Measurements from ENCODE around the gene WBP1L. TPM values are rescaled to one million over a fixed set of nuclear protein-coding genes. Genes with fewer than 3 reads are reported as not detected.
"Not testable (repeated sequence)": the region's sequence is repeated elsewhere in the genome, so short reads cannot be mapped to it uniquely, and the experiment has no call there.

Gene WBP1L
- total RNA-seq, 1 donor from 2014 or later: 29.6 TPM

GRCh38 chr10:102738692-102739121 lies 5.0 kb upstream of the WBP1L start:
- Mint-ChIP-seq H3K4me3 (ENCODE audit: unreplicated experiment) (no peak overlapping the region), H3K9me3 (ENCODE audit: unreplicated experiment) (peaks cover 2% of the 10 kb centered on the region), H3K27ac (ENCODE audit: unreplicated experiment) (no peak overlapping the region), H3K36me3 (ENCODE audit: unreplicated experiment) (no peaks in the 10 kb centered on the region), H3K27me3 (ENCODE audit: unreplicated experiment) (peaks cover 6% of the 10 kb centered on the region), H3K4me1 (ENCODE audit: low read depth, unreplicated experiment) (no peaks in the 10 kb centered on the region)
- DNase-seq: no peak
- TF ChIP-seq, protein P1, sequence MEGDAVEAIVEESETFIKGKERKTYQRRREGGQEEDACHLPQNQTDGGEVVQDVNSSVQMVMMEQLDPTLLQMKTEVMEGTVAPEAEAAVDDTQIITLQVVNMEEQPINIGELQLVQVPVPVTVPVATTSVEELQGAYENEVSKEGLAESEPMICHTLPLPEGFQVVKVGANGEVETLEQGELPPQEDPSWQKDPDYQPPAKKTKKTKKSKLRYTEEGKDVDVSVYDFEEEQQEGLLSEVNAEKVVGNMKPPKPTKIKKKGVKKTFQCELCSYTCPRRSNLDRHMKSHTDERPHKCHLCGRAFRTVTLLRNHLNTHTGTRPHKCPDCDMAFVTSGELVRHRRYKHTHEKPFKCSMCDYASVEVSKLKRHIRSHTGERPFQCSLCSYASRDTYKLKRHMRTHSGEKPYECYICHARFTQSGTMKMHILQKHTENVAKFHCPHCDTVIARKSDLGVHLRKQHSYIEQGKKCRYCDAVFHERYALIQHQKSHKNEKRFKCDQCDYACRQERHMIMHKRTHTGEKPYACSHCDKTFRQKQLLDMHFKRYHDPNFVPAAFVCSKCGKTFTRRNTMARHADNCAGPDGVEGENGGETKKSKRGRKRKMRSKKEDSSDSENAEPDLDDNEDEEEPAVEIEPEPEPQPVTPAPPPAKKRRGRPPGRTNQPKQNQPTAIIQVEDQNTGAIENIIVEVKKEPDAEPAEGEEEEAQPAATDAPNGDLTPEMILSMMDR (IDR thresholded peaks at IDR 0.05; ENCODE audit: partially characterized antibody, unreplicated experiment): no peak

DNA sequence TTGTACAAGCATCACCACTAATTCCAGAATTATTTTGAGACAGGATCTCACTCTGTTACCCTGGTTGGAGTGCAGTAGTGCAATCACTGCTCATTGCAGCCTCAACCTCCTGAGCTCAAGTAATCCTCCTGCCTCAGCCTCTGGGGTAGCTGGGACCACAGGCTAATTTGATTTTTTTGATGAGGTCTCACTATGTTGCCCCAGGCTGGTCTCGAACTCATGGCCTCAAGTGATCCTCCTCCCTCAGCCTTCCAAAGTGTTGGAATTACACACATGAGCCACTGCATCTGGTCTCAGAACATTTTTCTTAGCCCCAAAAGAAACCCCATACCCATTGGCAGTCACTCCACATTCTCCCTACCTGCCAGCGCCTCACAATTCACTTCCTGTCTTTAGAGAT lies 3.5 kb upstream of the WBP1L start:
- H3K36me3 Mint-ChIP-seq (ENCODE audit: unreplicated experiment): no peaks in the 10 kb centered on the region
- H3K4me3 Mint-ChIP-seq (ENCODE audit: unreplicated experiment): no peak overlapping the region
- peaks cover 4% of the 10 kb centered on the region for H3K9me3 Mint-ChIP-seq (ENCODE audit: unreplicated experiment)
- peaks cover 9% of the 10 kb centered on the region for H3K4me1 Mint-ChIP-seq (ENCODE audit: low read depth, unreplicated experiment)
- no peak for DNase-seq
- TF ChIP-seq, protein P1 (IDR thresholded peaks at IDR 0.05; ENCODE audit: partially characterized antibody, unreplicated experiment): no peak
- peaks cover 6% of the 10 kb centered on the region for H3K27me3 Mint-ChIP-seq (ENCODE audit: unreplicated experiment)
- H3K27ac Mint-ChIP-seq (ENCODE audit: unreplicated experiment): no peak overlapping the region

DNA sequence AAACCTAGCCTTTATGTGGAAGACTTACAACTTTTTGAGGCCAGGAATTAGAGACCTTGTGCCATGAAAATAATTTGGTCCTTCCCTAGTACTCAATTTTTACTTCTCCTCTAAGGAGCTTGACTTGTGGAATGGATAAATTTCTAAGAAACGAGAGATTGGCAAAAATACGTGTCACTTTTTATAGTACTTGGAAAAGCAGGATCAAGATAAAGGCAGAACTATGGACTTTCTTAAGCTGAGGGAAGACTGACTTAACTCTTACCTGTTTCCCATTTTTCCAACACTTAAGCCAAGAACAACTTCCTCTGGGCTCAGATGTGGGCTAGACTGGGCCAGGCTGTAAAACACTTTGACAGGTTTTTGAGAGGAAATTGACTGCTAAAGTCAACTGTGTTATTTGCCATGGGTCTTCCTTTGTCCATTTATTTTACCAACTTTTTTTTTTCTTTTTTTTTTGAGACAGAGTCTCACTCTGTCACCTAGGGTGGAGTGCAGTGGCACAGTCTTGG lies 2.0 kb upstream of the WBP1L start:
- Mint-ChIP-seq H3K27me3 (ENCODE audit: unreplicated experiment) (peaks cover 6% of the 10 kb centered on the region), H3K36me3 (ENCODE audit: unreplicated experiment) (no peaks in the 10 kb centered on the region), H3K4me1 (ENCODE audit: low read depth, unreplicated experiment) (peaks cover 11% of the 10 kb centered on the region), H3K27ac (ENCODE audit: unreplicated experiment) (no peak overlapping the region), H3K4me3 (ENCODE audit: unreplicated experiment) (no peak overlapping the region), H3K9me3 (ENCODE audit: unreplicated experiment) (peaks cover 4% of the 10 kb centered on the region)
- no peak for DNase-seq
- TF ChIP-seq, protein P1 (IDR thresholded peaks at IDR 0.05; ENCODE audit: partially characterized antibody, unreplicated experiment): no peak

GRCh38 chr10:102742313-102742712 lies 1.4 kb upstream of the WBP1L start:
- DNase-seq; H3K4me3 Mint-ChIP-seq (ENCODE audit: unreplicated experiment); H3K9me3 Mint-ChIP-seq (ENCODE audit: unreplicated experiment); H3K27me3 Mint-ChIP-seq (ENCODE audit: unreplicated experiment); H3K36me3 Mint-ChIP-seq (ENCODE audit: unreplicated experiment); H3K27ac Mint-ChIP-seq (ENCODE audit: unreplicated experiment): not testable (repeated sequence)
- peaks cover 11% of the 10 kb centered on the region for H3K4me1 Mint-ChIP-seq (ENCODE audit: low read depth, unreplicated experiment)

DNA sequence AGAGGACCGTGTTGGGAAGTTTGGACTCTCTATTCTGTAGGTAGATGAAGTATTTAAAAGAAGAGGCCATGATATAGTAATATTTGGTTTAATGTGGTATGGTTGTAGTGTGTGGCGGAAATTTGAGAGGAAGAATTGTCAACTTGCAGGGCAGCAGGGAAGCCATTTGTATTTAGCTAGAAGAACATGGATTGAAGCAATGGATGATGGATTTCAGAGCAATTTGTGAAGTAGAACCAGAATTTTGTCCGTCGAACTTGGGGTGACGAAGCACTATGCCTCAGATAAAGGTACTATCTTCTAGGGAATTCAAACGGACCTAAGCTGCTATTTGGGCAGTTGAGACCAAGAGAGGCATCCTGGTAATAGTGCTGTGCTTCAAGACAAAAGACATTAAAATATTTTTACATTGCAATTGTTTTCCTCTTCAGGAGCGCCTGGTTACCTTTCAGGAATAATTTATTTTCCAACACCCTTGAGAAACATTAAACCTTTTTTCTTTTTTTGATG lies 615 bp upstream of the WBP1L start:
- Mint-ChIP-seq H3K36me3 (ENCODE audit: unreplicated experiment) (no peaks in the 10 kb centered on the region), H3K4me1 (ENCODE audit: low read depth, unreplicated experiment) (peaks cover 11% of the 10 kb centered on the region), H3K27ac (ENCODE audit: unreplicated experiment) (peak overlapping the region; percentile 31), H3K9me3 (ENCODE audit: unreplicated experiment) (peaks cover 4% of the 10 kb centered on the region), H3K4me3 (ENCODE audit: unreplicated experiment) (peak overlapping the region; percentile 98), H3K27me3 (ENCODE audit: unreplicated experiment) (peaks cover 6% of the 10 kb centered on the region)
- DNase-seq: no peak
- TF ChIP-seq, protein P1 (IDR thresholded peaks at IDR 0.05; ENCODE audit: partially characterized antibody, unreplicated experiment): no peak

Measured in glutamatergic neuron (in vitro differentiated cells).